ENCODE data around the gene C5orf24. TPM values are rescaled to one million over a fixed set of nuclear protein-coding genes. Genes with fewer than 3 reads are reported as not detected.

The C5orf24 gene
- total and polyA plus RNA-seq, 2 donors (not counting 1 experiment from before 2014, with no cell fraction given): 13.0 to 38.2 TPM

DNA sequence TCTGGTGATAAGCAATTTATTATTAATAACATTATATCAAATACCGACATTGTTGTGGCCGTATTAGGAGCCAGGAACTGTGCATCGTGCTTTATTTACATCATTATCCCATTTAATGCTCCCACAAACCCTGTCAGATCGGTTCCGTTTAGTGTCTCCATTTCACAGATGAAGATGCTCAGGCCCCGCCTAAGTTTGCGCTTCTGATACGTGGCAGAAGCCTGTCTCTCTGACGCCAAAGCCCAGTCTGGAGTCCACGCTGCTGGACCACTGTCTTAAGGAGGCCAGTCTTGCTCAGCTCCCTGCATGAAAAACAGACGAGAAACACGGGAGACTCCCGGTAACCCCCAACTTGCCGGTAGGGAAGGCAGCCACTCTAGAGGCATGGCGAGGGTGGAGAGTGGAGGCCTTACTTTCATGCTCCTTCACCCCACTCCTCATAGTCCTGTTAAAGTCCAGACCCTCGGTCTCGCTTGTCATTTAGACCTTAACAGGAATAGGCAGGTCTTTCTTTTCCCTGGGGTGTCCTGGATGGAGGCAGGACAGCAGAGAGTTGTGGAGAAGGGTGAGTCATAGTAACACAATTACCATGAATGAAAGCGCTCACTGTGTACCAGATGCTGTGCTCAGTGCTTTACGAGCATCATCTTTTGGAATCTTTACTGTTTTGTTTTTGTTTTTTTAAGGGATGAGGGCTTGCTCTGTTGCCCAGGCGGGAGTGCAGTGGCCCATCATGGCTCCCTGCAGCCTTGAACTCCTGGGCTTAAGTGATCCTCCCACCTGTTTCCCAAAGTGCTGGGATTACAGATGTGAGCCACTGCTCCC lies 29.3 kb downstream of the C5orf24 start:
- Histone ChIP-seq H3K4me3 (ENCODE audit: control extremely low read depth in 1 of 5, extremely low read depth in 1 of 5, insufficient read depth in 1 of 5, low read depth in 2 of 5, low read length in 4 of 5) (peak overlapping the region; percentile 78 to 94 (median 88)), H4K20me1 (ENCODE audit: control insufficient read depth, insufficient read depth, low read length, poor library complexity, severe bottlenecking) (no peaks in the 10 kb centered on the region), H3K9ac (ENCODE audit: low read length) (peak overlapping the region; percentile 91), H3K36me3 (replicated peaks in 1 of 2; ENCODE audit: control extremely low read depth in 1 of 2, control insufficient read depth in 1 of 2, extremely low read depth in 1 of 2, insufficient read depth in 2 of 2, low read length in 1 of 2) (no peaks in the 10 kb centered on the region), H3K27me3 (replicated peaks in 1 of 4; ENCODE audit: control extremely low read depth in 1 of 4, control insufficient read depth in 3 of 4, insufficient read depth in 4 of 4, low read length in 3 of 4) (no peaks in the 10 kb centered on the region), H3K79me2 (ENCODE audit: control insufficient read depth, insufficient read depth, low read length) (peaks cover 79% of the 10 kb centered on the region), H2AFZ (ENCODE audit: insufficient read depth, low read depth, low read length, poor library complexity, severe bottlenecking) (peak overlapping the region; percentile 100), H3K9me3 (ENCODE audit: control extremely low read depth in 1 of 3, control insufficient read depth in 2 of 3, insufficient read depth in 1 of 3, low read length in 2 of 3) (no peaks in the 10 kb centered on the region), H3K4me1 (ENCODE audit: control insufficient read depth in 2 of 2, insufficient read depth in 2 of 2, low read length in 2 of 2) (peaks cover 22 to 39% of the 10 kb centered on the region in 2 donors), H3K27ac (ENCODE audit: low read length in 2 of 2) (peak overlapping the region; percentile 91 to 95), H3K4me2 (replicated peaks; ENCODE audit: low read depth, low read length, poor library complexity, severe bottlenecking) (peak overlapping the region; percentile 80)
- Mint-ChIP-seq H3K27ac (peak overlapping the region; percentile 94), H3K27me3 (no peaks in the 10 kb centered on the region), H3K4me3 (peak overlapping the region; percentile 96), H3K9me3 (ENCODE audit: insufficient read depth) (no peaks in the 10 kb centered on the region), H3K4me1 (peaks cover 40% of the 10 kb centered on the region)
- ChIA-PET CTCF (interaction anchor here (1.3 to 1.7 kb wide), 3 partner anchors 27 to 30 kb away, joined by 8 to 20 read pairs (median 8); partner anchors contain the start of genes C5orf24 and PCBD2), POLR2A (interaction anchor here (1.6 to 2.3 kb wide), 4 partner anchors 27 to 137 kb away, joined by 4 to 30 read pairs (median 8); partner anchors contain the start of genes C5orf24, CAMLG and PCBD2)
- DNase-seq (peak; percentile 55), ATAC-seq (ENCODE audit: low read depth) (peak; percentile 14)
- WGBS (ENCODE audit: insufficient coverage): 14% methylated on average over 12 of the region's 20 CpGs
- TF ChIP-seq, protein P1, sequence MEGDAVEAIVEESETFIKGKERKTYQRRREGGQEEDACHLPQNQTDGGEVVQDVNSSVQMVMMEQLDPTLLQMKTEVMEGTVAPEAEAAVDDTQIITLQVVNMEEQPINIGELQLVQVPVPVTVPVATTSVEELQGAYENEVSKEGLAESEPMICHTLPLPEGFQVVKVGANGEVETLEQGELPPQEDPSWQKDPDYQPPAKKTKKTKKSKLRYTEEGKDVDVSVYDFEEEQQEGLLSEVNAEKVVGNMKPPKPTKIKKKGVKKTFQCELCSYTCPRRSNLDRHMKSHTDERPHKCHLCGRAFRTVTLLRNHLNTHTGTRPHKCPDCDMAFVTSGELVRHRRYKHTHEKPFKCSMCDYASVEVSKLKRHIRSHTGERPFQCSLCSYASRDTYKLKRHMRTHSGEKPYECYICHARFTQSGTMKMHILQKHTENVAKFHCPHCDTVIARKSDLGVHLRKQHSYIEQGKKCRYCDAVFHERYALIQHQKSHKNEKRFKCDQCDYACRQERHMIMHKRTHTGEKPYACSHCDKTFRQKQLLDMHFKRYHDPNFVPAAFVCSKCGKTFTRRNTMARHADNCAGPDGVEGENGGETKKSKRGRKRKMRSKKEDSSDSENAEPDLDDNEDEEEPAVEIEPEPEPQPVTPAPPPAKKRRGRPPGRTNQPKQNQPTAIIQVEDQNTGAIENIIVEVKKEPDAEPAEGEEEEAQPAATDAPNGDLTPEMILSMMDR (IDR thresholded peaks at IDR 0.05): no peak
- no peak for TF ChIP-seq EZH2 (IDR thresholded peaks at IDR 0.05; ENCODE audit: borderline replicate concordance, insufficient read depth, low read depth, low read length, poor library complexity, severe bottlenecking)
- intact Hi-C loops (cut with micrococcal nuclease): loop anchor here (1.0 kb wide), 4 partner anchors 29 to 137 kb away; partner anchors contain the start of genes C5orf24, CAMLG and DDX46

DNA sequence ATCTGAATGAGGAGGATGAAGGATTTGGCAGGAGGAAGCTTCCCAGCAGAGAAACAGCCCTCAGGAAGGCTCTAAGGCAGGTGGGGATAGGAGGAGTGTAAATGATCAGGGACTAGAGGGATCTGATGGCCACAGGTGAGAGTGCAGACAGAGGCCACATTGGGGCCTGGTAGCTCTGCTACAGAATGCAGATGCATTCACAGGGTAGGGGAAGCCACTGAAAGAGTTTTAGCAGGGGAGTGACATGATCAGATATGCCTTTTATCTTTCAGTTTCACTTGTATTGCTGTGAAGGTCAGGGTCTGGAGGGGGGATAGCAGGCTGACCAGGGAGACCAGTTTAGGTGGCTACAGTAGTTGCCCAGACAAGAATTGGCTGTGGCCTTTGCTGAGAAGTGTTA lies 31.4 kb downstream of the C5orf24 start:
- Histone ChIP-seq H3K4me1 (ENCODE audit: control insufficient read depth in 2 of 2, insufficient read depth in 2 of 2, low read length in 2 of 2) (peaks cover 22 to 39% of the 10 kb centered on the region in 2 donors), H3K36me3 (replicated peaks in 1 of 2; ENCODE audit: control extremely low read depth in 1 of 2, control insufficient read depth in 1 of 2, extremely low read depth in 1 of 2, insufficient read depth in 2 of 2, low read length in 1 of 2) (no peaks in the 10 kb centered on the region), H3K9ac (ENCODE audit: low read length) (no peak overlapping the region), H3K27me3 (replicated peaks in 1 of 4; ENCODE audit: control extremely low read depth in 1 of 4, control insufficient read depth in 3 of 4, insufficient read depth in 4 of 4, low read length in 3 of 4) (no peaks in the 10 kb centered on the region), H3K4me2 (replicated peaks; ENCODE audit: low read depth, low read length, poor library complexity, severe bottlenecking) (peak overlapping the region; percentile 17), H4K20me1 (ENCODE audit: control insufficient read depth, insufficient read depth, low read length, poor library complexity, severe bottlenecking) (no peaks in the 10 kb centered on the region), H3K27ac (ENCODE audit: low read length in 2 of 2) (peak overlapping the region in 1 of 2 donors; percentile 2), H2AFZ (ENCODE audit: insufficient read depth, low read depth, low read length, poor library complexity, severe bottlenecking) (no peak overlapping the region), H3K79me2 (ENCODE audit: control insufficient read depth, insufficient read depth, low read length) (peaks cover 87% of the 10 kb centered on the region), H3K4me3 (ENCODE audit: control extremely low read depth in 1 of 5, extremely low read depth in 1 of 5, insufficient read depth in 1 of 5, low read depth in 2 of 5, low read length in 4 of 5) (no peak overlapping the region), H3K9me3 (ENCODE audit: control extremely low read depth in 1 of 3, control insufficient read depth in 2 of 3, insufficient read depth in 1 of 3, low read length in 2 of 3) (no peaks in the 10 kb centered on the region)
- no peaks in the 10 kb centered on the region for H3K27me3 Mint-ChIP-seq
- peaks cover 45% of the 10 kb centered on the region for H3K4me1 Mint-ChIP-seq
- CTCF ChIA-PET: interaction anchor here (0.9 to 1.4 kb wide), 2 partner anchors 29 to 30 kb away, joined by 3 to 4 read pairs; no protein-coding TSS in a partner anchor
- TF ChIP-seq, protein P1 (IDR thresholded peaks at IDR 0.05): no peak
- no peak for TF ChIP-seq EZH2 (IDR thresholded peaks at IDR 0.05; ENCODE audit: borderline replicate concordance, insufficient read depth, low read depth, low read length, poor library complexity, severe bottlenecking)
- no peak for DNase-seq
- peak overlapping the region; percentile 43 for H3K27ac Mint-ChIP-seq
- POLR2A ChIA-PET: interaction anchor here (1.0 kb wide), 1 partner anchor 23 kb away, joined by 3 read pairs; no protein-coding TSS in a partner anchor
- H3K9me3 Mint-ChIP-seq (ENCODE audit: insufficient read depth): no peaks in the 10 kb centered on the region
- H3K4me3 Mint-ChIP-seq: peak overlapping the region; percentile 54
- ATAC-seq (ENCODE audit: low read depth): no peak
- intact Hi-C loops (cut with micrococcal nuclease): no loop called here
